GM12872 (cell line): Measurements from ENCODE around the gene CDKL1.

ENCODE experiments used
- TF ChIP-seq, protein P1 (sequence below): IDR thresholded peaks from 3 replicates; pipeline ENCODE4 v1.5.1; 2011; ENCODE audit warnings: low read depth, mild to moderate bottlenecking, low read length, moderate library complexity; ENCODE audit not compliant: insufficient read depth

The CDKL1 gene

DNA sequence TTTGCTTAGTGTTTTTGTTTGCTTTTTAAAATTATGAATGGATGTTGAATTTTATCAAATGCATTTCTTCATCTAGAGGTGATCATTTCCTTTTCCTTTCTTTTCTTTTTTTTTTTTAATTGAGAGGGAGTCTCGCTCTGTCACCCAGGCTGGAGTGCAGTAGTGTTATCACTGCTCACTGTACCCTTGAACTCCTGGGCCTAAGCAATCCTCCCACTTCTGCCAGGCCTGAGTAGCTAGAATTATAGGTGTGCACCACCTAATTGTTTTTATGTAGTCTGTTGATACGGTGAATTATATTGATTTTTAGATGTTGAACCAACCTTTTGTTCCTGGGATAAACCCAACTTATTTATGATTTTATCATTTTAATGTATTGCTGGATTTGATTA lies 1.5 kb upstream of the CDKL1 start:
- TF ChIP-seq, protein P1, sequence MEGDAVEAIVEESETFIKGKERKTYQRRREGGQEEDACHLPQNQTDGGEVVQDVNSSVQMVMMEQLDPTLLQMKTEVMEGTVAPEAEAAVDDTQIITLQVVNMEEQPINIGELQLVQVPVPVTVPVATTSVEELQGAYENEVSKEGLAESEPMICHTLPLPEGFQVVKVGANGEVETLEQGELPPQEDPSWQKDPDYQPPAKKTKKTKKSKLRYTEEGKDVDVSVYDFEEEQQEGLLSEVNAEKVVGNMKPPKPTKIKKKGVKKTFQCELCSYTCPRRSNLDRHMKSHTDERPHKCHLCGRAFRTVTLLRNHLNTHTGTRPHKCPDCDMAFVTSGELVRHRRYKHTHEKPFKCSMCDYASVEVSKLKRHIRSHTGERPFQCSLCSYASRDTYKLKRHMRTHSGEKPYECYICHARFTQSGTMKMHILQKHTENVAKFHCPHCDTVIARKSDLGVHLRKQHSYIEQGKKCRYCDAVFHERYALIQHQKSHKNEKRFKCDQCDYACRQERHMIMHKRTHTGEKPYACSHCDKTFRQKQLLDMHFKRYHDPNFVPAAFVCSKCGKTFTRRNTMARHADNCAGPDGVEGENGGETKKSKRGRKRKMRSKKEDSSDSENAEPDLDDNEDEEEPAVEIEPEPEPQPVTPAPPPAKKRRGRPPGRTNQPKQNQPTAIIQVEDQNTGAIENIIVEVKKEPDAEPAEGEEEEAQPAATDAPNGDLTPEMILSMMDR: no peak

DNA sequence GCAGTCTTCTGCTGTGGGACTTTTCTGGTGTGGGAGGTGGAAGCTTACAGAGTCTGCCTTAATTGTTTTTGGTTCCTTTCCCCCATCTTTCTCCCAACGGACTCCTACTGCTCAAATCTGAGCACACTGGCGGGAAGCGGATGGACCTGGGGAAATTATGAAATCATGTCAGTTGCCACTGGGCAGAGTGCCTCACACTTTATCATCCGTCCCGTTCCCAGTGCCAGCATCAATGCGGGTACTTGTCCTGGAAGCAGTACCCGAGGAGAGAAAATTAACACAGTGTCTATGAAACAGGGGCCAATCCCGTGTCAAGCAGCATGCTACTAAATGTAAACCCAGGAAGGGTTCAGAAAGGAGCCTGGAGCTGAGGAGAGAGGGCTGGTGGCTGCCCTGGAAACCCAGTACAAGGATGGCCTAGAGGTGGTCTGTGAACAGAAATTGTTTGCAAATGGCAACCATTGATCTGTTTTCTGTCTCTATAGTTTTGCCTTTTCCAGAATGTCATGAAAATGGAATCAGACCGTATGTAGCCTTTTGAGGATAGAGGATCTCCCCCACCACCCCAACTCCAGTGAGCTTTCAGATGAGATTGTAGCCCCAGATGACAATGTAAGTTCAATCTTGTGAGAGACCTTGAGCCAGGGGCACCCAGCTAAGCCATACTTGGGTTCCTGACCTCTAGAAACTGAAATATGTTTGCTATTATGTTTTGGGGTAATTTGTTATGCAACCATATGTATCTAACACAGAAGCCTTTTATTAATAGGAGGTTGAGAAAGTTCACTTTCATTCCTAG lies 908 bp upstream of the CDKL1 start:
- TF ChIP-seq, protein P1: no peak

DNA sequence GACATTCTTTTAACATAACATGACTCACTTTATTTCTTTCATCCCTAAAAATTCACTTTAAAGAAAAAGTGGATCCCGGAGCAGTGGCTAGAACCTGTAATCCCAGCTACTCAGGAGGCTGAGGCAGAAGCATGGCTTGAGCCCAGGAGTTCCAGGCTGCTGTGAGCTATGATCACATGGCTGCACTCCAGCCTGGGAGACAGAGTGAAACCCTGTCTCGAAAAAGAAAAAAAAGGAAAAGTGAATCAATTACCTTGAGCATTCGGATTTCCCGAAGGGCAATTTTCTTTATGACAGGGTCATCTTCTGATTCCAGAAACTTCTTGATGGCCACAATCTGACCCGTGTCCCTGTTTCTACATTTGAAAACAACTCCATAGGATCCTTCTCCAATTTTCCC lies 1.2 kb downstream of the CDKL1 start:
- TF ChIP-seq, protein P1: no peak

DNA sequence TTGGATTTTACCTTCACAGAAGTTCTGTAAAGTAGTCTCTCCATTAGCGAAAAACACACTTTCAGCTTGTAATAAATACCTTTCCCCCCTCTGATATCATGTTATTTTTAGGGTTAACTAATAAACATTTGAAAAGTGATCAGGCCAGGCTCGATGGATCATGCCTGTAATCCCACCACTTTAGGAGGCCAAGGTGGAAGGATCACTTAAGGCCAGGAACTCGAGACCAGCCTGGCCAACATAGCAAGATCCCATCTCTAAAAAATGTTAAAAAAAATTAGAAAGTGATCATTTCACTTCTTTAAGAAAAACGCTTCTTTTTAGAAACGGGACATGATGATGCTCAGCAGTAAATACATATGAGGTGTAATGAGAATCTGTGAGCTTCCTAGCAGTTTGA lies 2.0 kb downstream of the CDKL1 start:
- TF ChIP-seq, protein P1: no peak

DNA sequence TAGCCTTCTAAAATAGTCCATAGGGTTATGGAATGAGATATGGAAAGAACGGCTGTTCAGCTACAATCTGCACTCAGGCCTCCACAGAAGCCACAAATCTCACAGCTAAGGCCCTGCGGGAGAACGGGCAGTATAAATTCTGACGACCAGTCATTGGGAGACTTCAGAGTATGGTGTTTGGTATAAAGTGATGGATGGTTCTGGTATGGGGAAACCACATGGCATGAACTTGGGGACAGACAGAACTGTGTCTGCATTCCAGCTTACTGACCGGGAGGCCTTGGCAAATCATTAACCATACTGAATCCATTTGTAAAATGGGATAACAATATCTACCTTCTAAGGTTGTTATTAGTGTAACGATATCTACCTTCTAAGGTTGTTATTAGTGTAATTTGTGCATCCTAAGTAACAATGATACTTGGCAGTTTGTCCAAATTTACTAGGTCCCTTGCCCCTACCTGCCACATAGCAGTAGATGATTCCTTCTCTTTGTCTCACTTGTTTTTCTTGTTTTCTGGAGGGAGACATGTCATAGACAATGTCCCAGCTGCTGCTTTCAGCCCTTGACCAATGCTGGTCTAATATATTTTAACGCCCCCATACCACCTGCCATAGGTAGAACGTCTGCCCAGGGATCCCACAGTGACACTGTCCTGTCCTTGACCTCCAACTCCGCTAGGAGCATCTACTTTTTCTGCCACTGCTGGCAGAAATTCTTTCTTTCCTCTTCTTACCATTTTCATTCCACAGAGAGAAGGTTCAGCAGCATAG lies 6.8 kb downstream of the CDKL1 start:
- TF ChIP-seq, protein P1: no peak

DNA sequence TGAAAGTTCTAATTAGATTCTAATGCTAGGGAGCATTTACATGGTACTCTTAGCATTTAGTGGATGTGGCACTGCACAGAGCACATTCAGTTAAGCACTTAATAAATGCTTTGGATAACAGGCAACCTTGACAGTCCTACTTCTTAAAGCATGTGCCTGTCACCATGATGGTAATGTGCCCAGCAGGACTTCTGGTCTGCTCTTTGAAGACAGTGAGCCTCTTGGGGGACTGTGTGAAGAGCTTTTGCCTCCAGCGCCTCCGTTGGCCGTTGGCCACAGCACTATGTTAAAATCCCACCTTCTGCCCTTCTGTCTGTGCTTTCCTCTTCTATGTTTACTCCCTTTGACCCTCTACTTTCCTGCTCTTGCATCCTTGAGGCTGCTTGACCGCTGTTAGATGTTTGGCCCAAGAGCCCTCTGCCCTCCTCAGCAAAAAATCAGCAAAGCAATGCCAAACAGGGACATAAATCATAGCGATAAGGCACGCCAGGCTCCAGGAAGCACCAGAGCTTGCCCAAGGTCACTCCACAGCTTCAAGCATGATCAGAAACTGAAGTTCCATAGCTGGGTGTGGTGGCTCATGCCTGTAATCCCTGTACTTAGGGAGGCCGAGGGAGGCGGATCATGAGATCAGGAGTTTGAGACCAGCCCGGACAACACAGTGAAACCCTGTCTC lies 8.3 kb downstream of the CDKL1 start:
- TF ChIP-seq, protein P1: no peak

DNA sequence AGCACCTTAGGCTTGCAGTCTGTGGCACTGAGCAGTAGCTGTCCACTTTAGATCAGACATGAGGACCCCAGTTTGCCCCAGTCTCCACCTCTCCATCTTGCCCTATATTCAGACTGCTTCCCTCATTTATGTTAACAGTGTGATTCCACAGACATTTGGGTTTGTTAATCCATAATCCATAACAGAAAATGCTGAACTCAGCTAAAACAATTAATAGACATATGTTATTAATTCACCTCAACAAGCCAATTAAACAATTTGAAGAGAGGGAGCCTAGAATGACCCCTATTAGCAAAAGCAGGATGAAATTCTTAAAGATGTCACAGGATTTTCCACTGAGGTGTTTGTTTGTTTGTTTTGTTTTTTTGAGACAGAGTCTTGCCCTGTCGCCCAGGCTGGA lies 9.1 kb downstream of the CDKL1 start:
- TF ChIP-seq, protein P1: no peak
